Endodermal cell (in vitro differentiated cells): ENCODE data around the gene CCDC68. TPM values are rescaled to one million over a fixed set of nuclear protein-coding genes. Genes with fewer than 3 reads are reported as not detected.

ENCODE experiments used
- DNase-seq: peaks from one replicate; pipeline ENCODE4 v3.0.0-alpha.2; 2017
- H3K27ac ChIP-seq: 2 replicates; pipeline ENCODE4 v1.5.1; 2013; ENCODE audit warnings: mild to moderate bottlenecking, low read depth, low read length, moderate library complexity
- H3K27me3 ChIP-seq: 2 replicates; pipeline ENCODE4 v1.6.1; 2013; ENCODE audit warnings: mild to moderate bottlenecking, low read length, moderate library complexity; ENCODE audit not compliant: insufficient read depth, control insufficient read depth, poor library complexity, severe bottlenecking
- H3K36me3 ChIP-seq: 2 replicates; pipeline ENCODE4 v1.7.0; 2013; ENCODE audit warnings: mild to moderate bottlenecking, low read length, moderate library complexity; ENCODE audit not compliant: control insufficient read depth, insufficient read depth
- H3K4me1 ChIP-seq: one replicate; pipeline ENCODE4 v1.7.0; 2013; ENCODE audit warnings: low read length; ENCODE audit not compliant: control insufficient read depth, insufficient read depth
- H3K4me3 ChIP-seq: 2 replicates; pipeline ENCODE4 v1.5.1; 2013; ENCODE audit warnings: mild to moderate bottlenecking, low read length, moderate library complexity
- H3K9ac ChIP-seq: 2 replicates; pipeline ENCODE4 v1.6.1; 2013; ENCODE audit warnings: mild to moderate bottlenecking, low read length, moderate library complexity; ENCODE audit not compliant: poor library complexity, severe bottlenecking; ENCODE audit errors: extremely low read depth
- H3K9me3 ChIP-seq: 2 replicates; pipeline ENCODE4 v1.6.1; 2013; ENCODE audit warnings: mild to moderate bottlenecking, low read length, moderate library complexity; ENCODE audit not compliant: control insufficient read depth
- H3K27ac Mint-ChIP-seq: 2 replicates; pipeline ENCODE4 v1.8.0; 2020; ENCODE audit warnings: mixed read lengths
- H3K27me3 Mint-ChIP-seq: 2 replicates; pipeline ENCODE4 v1.8.0; 2021; ENCODE audit warnings: mild to moderate bottlenecking, mixed read lengths; ENCODE audit not compliant: insufficient read depth
- H3K36me3 Mint-ChIP-seq: 2 replicates; pipeline ENCODE4 v1.8.0; 2020; ENCODE audit warnings: low read depth, mixed read lengths
- H3K4me1 Mint-ChIP-seq: 2 replicates; pipeline ENCODE4 v1.8.0; 2020; ENCODE audit warnings: mixed read lengths
- H3K4me3 Mint-ChIP-seq: 2 replicates; pipeline ENCODE4 v1.8.0; 2020; ENCODE audit warnings: mild to moderate bottlenecking, moderate library complexity, mixed read lengths
- H3K9me3 Mint-ChIP-seq: 2 replicates; pipeline ENCODE4 v1.8.0; 2020; ENCODE audit warnings: mild to moderate bottlenecking, mixed read lengths
- CTCF ChIP-seq: fragments of 200-600 bp; sonication (generic); conservative IDR thresholded peaks from 2 replicates; pipeline ENCODE4 v1.5.0; 2021; ENCODE audit warnings: antibody characterized with exemption, mild to moderate bottlenecking
- WGBS, 2 experiments: methylation state at CpG; one replicate each; pipeline versions ENCODE4 v1.1.5 to v1.1.7; 2013; ENCODE audit warnings: missing lambda C conversion rate in 2 of 2, mixed read lengths in 1 of 2; ENCODE audit not compliant: insufficient coverage in 1 of 2, insufficient read length in 1 of 2; 5-methylcytosine and 5-hydroxymethylcytosine counted together
- total RNA-seq, 2 donors: library from RNA; stranded (reverse); fragmentation: NEBNext Ultra II Directional in 1 of 2; extraction: Animal tissue kit (Norgen Biotek cat#: 25700) in 1 of 2; gene quantifications; 2 replicates in 1 of 2; 3 replicates in 1 of 2; pipeline ENCODE4 v1.2.1, GENCODE V29; 2021

The CCDC68 gene
- total RNA-seq, 2 donors from 2014 or later, result 0.53 to 0.80 TPM

GRCh38 chr18:55002261-55002660 is 43.0 kb upstream of the CCDC68 start:
- H3K4me3 ChIP-seq, result no peak overlapping the region
- H3K27ac Mint-ChIP-seq, result no peak overlapping the region
- no peaks in the 10 kb centered on the region for H3K4me1 Mint-ChIP-seq
- H3K4me3 Mint-ChIP-seq, result no peak overlapping the region
- H3K27me3 ChIP-seq, result no peaks in the 10 kb centered on the region
- 91 to 100% methylated on average over 1 to 3 of the region's 3 CpGs for WGBS, 2 experiments
- no peaks in the 10 kb centered on the region for H3K9me3 Mint-ChIP-seq
- no peak overlapping the region for H3K27ac ChIP-seq
- DNase-seq, result no peak
- no peaks in the 10 kb centered on the region for H3K36me3 ChIP-seq
- no peak overlapping the region for H3K9ac ChIP-seq
- no peaks in the 10 kb centered on the region for H3K36me3 Mint-ChIP-seq
- TF ChIP-seq CTCF, result no peak
- no peaks in the 10 kb centered on the region for H3K9me3 ChIP-seq
- no peaks in the 10 kb centered on the region for H3K27me3 Mint-ChIP-seq
- H3K4me1 ChIP-seq, result no peaks in the 10 kb centered on the region

GRCh38 chr18:55001394-55002024 is 42.2 kb upstream of the CCDC68 start:
- Histone ChIP-seq H3K36me3 (no peaks in the 10 kb centered on the region), H3K27me3 (no peaks in the 10 kb centered on the region), H3K9ac (no peak overlapping the region), H3K4me1 (no peaks in the 10 kb centered on the region), H3K9me3 (no peaks in the 10 kb centered on the region), H3K27ac (no peak overlapping the region), H3K4me3 (no peak overlapping the region)
- Mint-ChIP-seq H3K36me3 (no peaks in the 10 kb centered on the region), H3K4me1 (no peaks in the 10 kb centered on the region), H3K9me3 (no peaks in the 10 kb centered on the region), H3K27ac (no peak overlapping the region), H3K27me3 (no peaks in the 10 kb centered on the region), H3K4me3 (no peak overlapping the region)
- no peak for DNase-seq
- 85 to 90% methylated on average over 4 of the region's 6 CpGs for WGBS, 2 experiments
- TF ChIP-seq CTCF, result no peak

GRCh38 chr18:55000529-55000928 is 41.3 kb upstream of the CCDC68 start:
- Mint-ChIP-seq H3K4me3 (no peak overlapping the region), H3K27ac (no peak overlapping the region), H3K9me3 (no peaks in the 10 kb centered on the region), H3K4me1 (no peaks in the 10 kb centered on the region), H3K27me3 (no peaks in the 10 kb centered on the region), H3K36me3 (no peaks in the 10 kb centered on the region)
- Histone ChIP-seq H3K9me3 (no peaks in the 10 kb centered on the region), H3K36me3 (no peaks in the 10 kb centered on the region), H3K27ac (no peak overlapping the region), H3K4me1 (no peaks in the 10 kb centered on the region), H3K27me3 (no peaks in the 10 kb centered on the region), H3K4me3 (no peak overlapping the region), H3K9ac (no peak overlapping the region)
- whole genome bisulfite sequencing, 2 experiments, result 74% methylated on average over 5 of the region's 5 CpGs; no CpG with 5 or more reads in 1 of the 2 experiments
- DNase-seq, result no peak
- TF ChIP-seq CTCF, result no peak
